Esophagus squamous epithelium (tissue), 4 donors: ENCODE measurements around the gene ZNF512B.

ENCODE experiments used
- CTCF ChIP-seq, 6 experiments: fragments of 450-650 bp in 4 of 6; fragments of 200-600 bp in 2 of 6; sonication (generic) in 2 of 6; IDR thresholded peaks; one replicate each; pipeline ENCODE4 v1.5.1; 2016 to 2019; ENCODE audit warnings: antibody characterized with exemption in 6 of 6, mild to moderate bottlenecking in 4 of 6, moderate library complexity in 4 of 6
- POLR2A ChIP-seq, 4 donors: fragments of 450-650 bp; IDR thresholded peaks; one replicate each; pipeline ENCODE4 v1.6.1; 2017; ENCODE audit warnings: antibody characterized with exemption in 4 of 4, mild to moderate bottlenecking in 4 of 4, moderate library complexity in 3 of 4

- TF ChIP-seq POLR2A (IDR thresholded peaks at IDR 0.05) = no peak
- no peak for TF ChIP-seq CTCF (IDR thresholded peaks at IDR 0.05)
Measured at GRCh38 chr20:63968136-63968927, 1.4 kb downstream of the ZNF512B start.
